HG03571 (cell line): Measurements from ENCODE around the gene PAFAH1B2.
A peak's percentile ranks its signal among the peaks of the same experiment; 100 is the strongest.
"Not testable (repeated sequence)": the region's sequence is repeated elsewhere in the genome, so short reads cannot be mapped to it uniquely, and the experiment has no call there.

ENCODE experiments used
- ATAC-seq: cut with Tn5 transposase; IDR thresholded peaks from one replicate; pipeline ENCODE4 v1.9.1; 2021; ENCODE audit not compliant: unreplicated experiment

Gene PAFAH1B2

GRCh38 chr11:117143871-117144476, at the start of gene PAFAH1B2:
PAFAH1B2 (plus strand) TSS chr11:117144287; CDS start chr11:117152448, 8,161 bp downstream.
- peak; percentile 90 for ATAC-seq

DNA sequence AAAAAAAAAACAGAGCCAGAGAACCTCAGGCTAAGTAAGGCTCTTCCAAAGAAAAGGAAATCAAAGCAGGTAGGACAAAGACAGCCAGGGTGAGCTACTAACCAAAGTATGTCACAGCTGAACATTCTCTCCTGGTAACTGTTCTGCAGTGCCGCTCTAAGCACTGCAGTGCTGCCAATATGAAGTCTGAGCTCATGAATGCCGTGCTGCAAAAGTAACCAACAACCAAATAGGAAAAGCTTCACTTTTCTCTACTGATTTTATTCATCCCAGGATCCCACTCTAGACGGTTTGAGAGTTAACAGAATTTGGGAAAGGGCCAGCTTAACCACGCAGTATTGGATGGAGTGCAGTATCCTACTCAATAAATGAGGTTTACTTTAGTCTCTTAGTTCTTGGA, 49.3 kb upstream of the PAFAH1B2 start:
- no peak for ATAC-seq

GRCh38 chr11:117095284-117096161, 48.6 kb upstream of the PAFAH1B2 start:
- ATAC-seq = no peak

GRCh38 chr11:117096201-117096991, 47.7 kb upstream of the PAFAH1B2 start:
- ATAC-seq = no peak

- ATAC-seq = no peak
These were observed 47.1 kb upstream of the PAFAH1B2 start for GRCh38 chr11:117097014-117097388.

GRCh38 chr11:117097389-117098268, 46.5 kb upstream of the PAFAH1B2 start:
- peak; percentile 7 for ATAC-seq

GRCh38 chr11:117098269-117099232, 45.5 kb upstream of the PAFAH1B2 start, which contains the start of gene SIK3:
SIK3 (minus strand) TSS chr11:117098428; CDS start chr11:117098415, 13 bp downstream.
- ATAC-seq = peak; percentile 70

- ATAC-seq = no peak
These were observed 44.4 kb upstream of the PAFAH1B2 start for GRCh38 chr11:117099696-117100095.

DNA sequence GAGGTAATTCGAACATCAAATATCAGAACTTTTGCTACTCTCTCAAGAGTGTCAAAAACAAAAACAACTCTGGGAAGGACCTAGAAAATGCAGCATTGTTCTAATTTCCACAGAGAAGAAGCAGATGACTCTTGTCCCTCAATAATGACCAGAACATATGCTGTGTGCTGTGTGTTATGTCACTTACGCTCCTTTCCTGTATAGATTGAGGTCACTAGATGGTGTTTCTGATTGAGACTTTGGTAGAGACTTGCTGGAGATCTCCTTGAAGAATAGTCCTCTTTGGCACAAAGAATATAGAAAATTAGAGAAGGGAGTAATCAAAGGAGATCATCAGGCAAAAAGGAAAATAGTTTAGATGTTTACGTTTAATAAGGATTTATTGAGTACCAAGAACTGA, 43.5 kb upstream of the PAFAH1B2 start:
- no peak for ATAC-seq

DNA sequence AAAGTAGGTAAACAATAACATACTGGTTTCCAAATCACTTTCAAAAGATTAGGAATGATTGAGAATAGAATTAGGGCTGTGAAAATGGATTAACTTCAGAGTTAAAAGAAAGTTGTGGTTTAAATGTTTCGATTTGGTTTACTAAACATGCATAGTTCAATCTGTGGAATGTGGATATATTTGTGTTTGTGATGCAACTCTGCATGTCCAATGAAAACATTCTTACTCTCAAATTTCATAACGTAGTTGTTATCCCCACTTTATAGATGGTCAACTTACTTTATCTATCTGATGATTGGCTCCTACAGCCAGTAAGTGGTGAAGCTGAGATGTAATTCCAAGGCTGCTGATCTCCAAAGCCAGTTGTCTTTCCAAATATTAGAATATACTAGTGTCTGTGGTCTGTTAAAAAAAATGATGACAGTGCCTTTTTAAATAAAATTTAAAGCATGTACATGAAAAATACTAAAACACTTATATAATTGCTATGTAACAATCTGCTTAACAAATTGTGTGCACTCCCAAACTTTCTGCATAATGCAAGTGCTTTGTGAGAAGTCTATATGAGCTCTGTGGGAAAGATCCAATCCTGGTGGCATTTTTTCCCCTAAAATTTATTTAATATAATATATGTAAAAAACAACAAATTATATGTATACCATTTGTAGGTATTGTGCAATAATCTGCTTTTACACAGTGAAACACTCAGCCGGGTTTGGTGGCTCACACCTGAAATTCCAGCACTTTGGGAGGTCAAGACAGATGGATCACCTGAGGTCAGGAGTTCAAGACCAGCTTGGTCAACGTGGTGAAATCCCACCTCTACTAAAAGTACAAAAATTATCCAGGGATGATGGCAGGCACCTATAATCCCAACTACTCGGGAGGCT, 36.1 kb upstream of the PAFAH1B2 start:
- ATAC-seq = no peak

DNA sequence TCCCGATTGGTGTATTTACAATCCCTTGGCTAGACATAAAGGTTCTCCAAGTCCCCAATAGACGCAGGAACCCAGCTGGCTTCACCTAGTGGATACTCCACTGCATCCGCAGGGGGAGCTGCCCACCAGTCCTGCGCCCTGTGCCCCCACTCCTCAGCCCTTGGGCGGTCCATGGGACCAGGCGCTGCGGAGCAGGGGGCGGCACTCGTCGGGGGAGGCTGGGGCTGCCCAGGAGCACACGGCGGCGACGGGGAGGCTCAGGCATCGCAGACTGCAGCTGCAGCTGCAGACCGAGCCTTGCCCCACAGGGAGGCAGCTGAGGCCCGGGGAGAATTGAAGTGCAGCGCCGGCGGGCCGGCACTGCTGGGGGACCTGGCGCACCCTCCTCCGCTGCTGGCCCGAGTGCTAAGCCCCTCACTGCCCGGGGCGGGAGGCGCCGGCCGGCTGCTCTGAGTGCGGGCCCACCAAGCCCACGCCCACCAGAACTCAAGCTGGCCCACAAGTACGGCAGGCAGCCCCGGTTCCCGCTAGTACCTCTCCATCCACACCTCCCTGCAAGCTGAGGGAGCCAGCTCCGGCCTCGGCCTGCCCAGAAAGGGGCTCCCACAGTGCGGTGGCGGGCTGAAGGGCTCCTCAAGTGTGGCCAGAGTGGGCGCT, 33.7 kb upstream of the PAFAH1B2 start:
- no peak for ATAC-seq

DNA sequence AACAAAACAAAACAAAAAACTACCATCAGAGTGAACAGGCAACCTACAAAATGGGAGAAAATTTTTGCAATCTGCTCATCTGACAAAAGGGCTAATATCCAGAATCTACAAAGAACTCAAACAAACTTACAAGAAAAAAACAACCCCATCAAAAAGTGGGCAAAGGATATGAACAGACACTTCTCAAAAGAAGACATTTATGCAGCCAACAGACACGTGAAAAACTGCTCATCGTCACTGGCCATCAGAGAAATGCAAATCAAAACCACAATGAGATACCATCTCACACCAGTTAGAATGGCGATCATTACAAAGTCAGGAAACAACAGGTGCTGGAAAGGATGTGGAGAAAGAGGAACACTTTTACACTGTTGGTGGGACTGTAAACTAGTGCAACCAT, 31.6 kb upstream of the PAFAH1B2 start:
- not testable (repeated sequence) for ATAC-seq

- ATAC-seq = not testable (repeated sequence)
These were observed 31.1 kb upstream of the PAFAH1B2 start for GRCh38 chr11:117112939-117113338.

GRCh38 chr11:117117681-117118080, 26.4 kb upstream of the PAFAH1B2 start:
- ATAC-seq = no peak

DNA sequence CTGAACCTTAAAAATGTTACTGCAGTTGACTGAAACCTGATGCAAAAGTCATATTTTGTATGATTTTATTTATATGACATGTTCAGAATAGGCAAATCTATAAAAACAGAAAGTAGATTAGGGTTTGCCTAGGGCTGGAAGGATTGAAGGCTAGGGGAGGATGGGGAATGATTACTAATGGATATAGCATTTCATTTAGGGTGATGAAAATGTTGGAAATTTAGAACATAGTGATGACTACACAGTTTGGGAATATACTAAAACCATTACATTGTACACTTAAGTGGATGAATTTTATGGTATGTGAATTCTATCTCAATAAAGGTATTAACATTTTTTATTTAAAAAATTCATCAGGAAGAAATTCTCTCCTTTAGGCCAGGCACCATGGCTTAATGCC, 22.9 kb upstream of the PAFAH1B2 start:
- ATAC-seq = no peak

- ATAC-seq = no peak
These were observed 21.5 kb upstream of the PAFAH1B2 start for GRCh38 chr11:117122556-117122955.

DNA sequence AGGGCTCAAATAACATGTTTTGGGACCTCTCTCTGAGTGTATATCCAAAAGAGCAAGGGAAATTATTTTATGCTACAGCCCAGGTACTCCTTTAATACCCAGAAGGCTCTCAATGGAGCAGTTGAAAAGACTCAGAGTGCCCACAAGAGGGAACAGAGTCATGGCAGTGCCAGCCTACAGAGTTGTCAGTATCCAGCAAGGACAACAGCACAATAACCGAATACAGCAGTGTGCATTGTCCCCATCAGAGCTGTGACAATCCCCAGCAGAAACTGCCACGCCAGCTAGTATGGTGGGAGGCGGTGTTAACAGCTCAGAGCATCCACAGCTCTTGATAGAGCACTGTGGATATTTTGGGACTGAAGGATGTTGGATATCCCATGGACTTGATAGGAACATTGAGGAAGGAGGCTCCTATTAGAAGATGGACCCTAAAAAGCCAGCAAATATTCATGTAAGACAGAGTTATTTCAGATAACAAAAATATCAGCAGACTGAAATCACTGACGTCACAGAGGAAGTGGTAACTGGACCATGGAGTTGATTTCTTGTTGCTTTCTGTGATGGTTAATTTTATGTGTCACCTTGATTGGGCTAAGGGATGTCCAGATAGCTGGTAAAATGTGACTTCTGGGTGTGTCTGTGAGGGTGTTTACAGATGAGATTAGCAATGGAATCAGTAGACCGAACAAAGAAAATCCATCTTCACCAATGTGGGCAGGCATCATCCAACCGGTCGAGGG, 17.7 kb upstream of the PAFAH1B2 start:
- ATAC-seq = no peak
